SU-DHL-6 (cell line): ENCODE results near the gene FADS6.

Experiments used
- H2AFZ ChIP-seq: fragments of 200-600 bp; sonication (generic); 2 replicates; pipeline ENCODE4 v1.6.1; 2014; ENCODE audit warnings: low read depth, mild to moderate bottlenecking, moderate library complexity, mixed read lengths, antibody characterized with exemption, low read length; ENCODE audit not compliant: severe bottlenecking
- H3F3A ChIP-seq: fragments of 200-600 bp; shearing (Covaris generic); 2 replicates; pipeline ENCODE4 v1.6.0; 2016; ENCODE audit warnings: antibody characterized with exemption, mild to moderate bottlenecking; ENCODE audit not compliant: insufficient read depth
- H3K27ac ChIP-seq: fragments of 200-600 bp; sonication (generic); 2 replicates; pipeline ENCODE4 v1.5.1; 2016; ENCODE audit warnings: low read depth, mild to moderate bottlenecking, low read length, moderate library complexity, mixed read lengths
- H3K27me3 ChIP-seq: fragments of 200-600 bp; sonication (generic), shearing (Covaris generic); 2 replicates; pipeline ENCODE4 v1.6.0; 2014; ENCODE audit warnings: mild to moderate bottlenecking, low read length
- H3K36me3 ChIP-seq: fragments of 200-600 bp; sonication (generic); 2 replicates; pipeline ENCODE4 v1.6.1; 2014; ENCODE audit warnings: mild to moderate bottlenecking, low read length, mixed read lengths
- H3K4me2 ChIP-seq: fragments of 300-600, 200-600 bp; shearing (Covaris generic), sonication (generic); 2 replicates; pipeline ENCODE4 v1.6.0; 2014; ENCODE audit warnings: low read length, low read depth, mild to moderate bottlenecking; ENCODE audit not compliant: poor library complexity, severe bottlenecking
- H3K4me3 ChIP-seq: fragments of 200-600 bp; sonication (generic); 2 replicates; pipeline ENCODE4 v1.5.1; 2014; ENCODE audit warnings: antibody characterized with exemption, low read length, mild to moderate bottlenecking, mixed read lengths; ENCODE audit not compliant: insufficient read depth, poor library complexity, severe bottlenecking
- H3K79me2 ChIP-seq: fragments of 200-600 bp; sonication (generic); 2 replicates; pipeline ENCODE4 v1.6.1; 2014; ENCODE audit warnings: mild to moderate bottlenecking, low read length, moderate library complexity; ENCODE audit not compliant: insufficient read depth
- H3K9ac ChIP-seq: fragments of 200-600 bp; sonication (generic); 2 replicates; pipeline ENCODE4 v1.7.0; 2014; ENCODE audit warnings: mild to moderate bottlenecking, low read length
- H3K9me2 ChIP-seq: fragments of 200-600 bp; sonication (generic); replicated peaks from 2 replicates; pipeline ENCODE4 v1.6.1; 2014; ENCODE audit warnings: low read length; ENCODE audit not compliant: insufficient read depth
- H3K9me3 ChIP-seq: fragments of 200-600 bp; sonication (generic); 2 replicates; pipeline ENCODE4 v1.6.1; 2014; ENCODE audit warnings: low read length, mixed read lengths; ENCODE audit not compliant: insufficient read depth
- H4K20me1 ChIP-seq: fragments of 200-600 bp; sonication (generic); 2 replicates; pipeline ENCODE4 v1.6.1; 2014; ENCODE audit warnings: low read depth, mild to moderate bottlenecking, antibody characterized with exemption, low read length, moderate library complexity, mixed read lengths
- CTCF ChIP-seq: fragments of 200-600 bp; sonication (generic); IDR thresholded peaks from one replicate; pipeline ENCODE4 v1.5.1; 2017; ENCODE audit warnings: antibody characterized with exemption, mild to moderate bottlenecking, low read length, moderate library complexity; ENCODE audit not compliant: insufficient read depth, poor library complexity, severe bottlenecking
- EZH2phosphoT487 ChIP-seq: fragments of 200-600 bp; sonication (generic), shearing (Covaris generic); conservative IDR thresholded peaks from 2 replicates; pipeline ENCODE4 v1.6.1; 2018; ENCODE audit warnings: mild to moderate bottlenecking, antibody characterized with exemption, low read length, moderate library complexity, mixed read lengths

The FADS6 gene

GRCh38 chr17:74832421-74832820 is 61.0 kb downstream of the FADS6 start:
- Histone ChIP-seq H3K9me2 (no peaks in the 10 kb centered on the region), H4K20me1 (no peaks in the 10 kb centered on the region), H3K9me3 (no peaks in the 10 kb centered on the region), H3K27me3 (no peaks in the 10 kb centered on the region), H3K79me2 (no peaks in the 10 kb centered on the region), H3K27ac (no peak overlapping the region), H3K4me3 (no peak overlapping the region), H3K9ac (no peak overlapping the region), H3F3A (no peaks in the 10 kb centered on the region), H3K4me2 (no peak overlapping the region), H3K36me3 (no peaks in the 10 kb centered on the region), H2AFZ (no peak overlapping the region)
- TF ChIP-seq CTCF (no peak), EZH2phosphoT487 (no peak)

- Histone ChIP-seq H3F3A (no peaks in the 10 kb centered on the region), H3K36me3 (no peaks in the 10 kb centered on the region), H2AFZ (no peak overlapping the region), H3K9me3 (no peaks in the 10 kb centered on the region), H3K27ac (no peak overlapping the region), H4K20me1 (no peaks in the 10 kb centered on the region), H3K9ac (no peak overlapping the region), H3K4me2 (no peak overlapping the region), H3K27me3 (no peaks in the 10 kb centered on the region), H3K79me2 (no peaks in the 10 kb centered on the region), H3K9me2 (no peaks in the 10 kb centered on the region), H3K4me3 (no peak overlapping the region)
- TF ChIP-seq CTCF (no peak), EZH2phosphoT487 (no peak)
Observed at GRCh38 chr17:74831444-74832146, 61.8 kb downstream of the FADS6 start.

GRCh38 chr17:74830861-74831260 is 62.6 kb downstream of the FADS6 start:
- H3K9me3 ChIP-seq = no peaks in the 10 kb centered on the region
- no peak overlapping the region for H3K4me3 ChIP-seq
- TF ChIP-seq EZH2phosphoT487 (no peak), CTCF (no peak)
- no peaks in the 10 kb centered on the region for H4K20me1 ChIP-seq
- no peak overlapping the region for H3K9ac ChIP-seq
- no peaks in the 10 kb centered on the region for H3K79me2 ChIP-seq
- H3F3A ChIP-seq = no peaks in the 10 kb centered on the region
- no peak overlapping the region for H2AFZ ChIP-seq
- no peak overlapping the region for H3K27ac ChIP-seq
- H3K4me2 ChIP-seq = no peak overlapping the region
- H3K36me3 ChIP-seq = no peaks in the 10 kb centered on the region
- H3K9me2 ChIP-seq = no peaks in the 10 kb centered on the region
- H3K27me3 ChIP-seq = no peaks in the 10 kb centered on the region
